Suprapubic skin (tissue), 4 donors: Measurements from ENCODE around the gene GTF2H4. TPM values are rescaled to one million over a fixed set of nuclear protein-coding genes. Genes with fewer than 3 reads are reported as not detected.
"Not testable (repeated sequence)": the region's sequence is repeated elsewhere in the genome, so short reads cannot be mapped to it uniquely, and the experiment has no call there.

Source experiments
- DNase-seq, 2 donors: peaks; one replicate each; pipeline ENCODE4 v3.0.0-alpha.2; 2019; ENCODE audit warnings: low spot score in 2 of 2
- H3K27ac ChIP-seq: fragments of 200-600 bp; sonication (generic); one replicate; pipeline ENCODE4 v1.5.1; 2019
- H3K27me3 ChIP-seq: fragments of 200-600 bp; sonication (generic); one replicate; pipeline ENCODE4 v1.5.1; 2019
- H3K36me3 ChIP-seq: fragments of 200-600 bp; sonication (generic); one replicate; pipeline ENCODE4 v1.5.1; 2019
- H3K4me1 ChIP-seq: fragments of 200-600 bp; sonication (generic); one replicate; pipeline ENCODE4 v1.5.1; 2019
- H3K4me3 ChIP-seq: fragments of 200-600 bp; sonication (generic); one replicate; pipeline ENCODE4 v1.5.1; 2019; ENCODE audit warnings: mild to moderate bottlenecking
- H3K9me3 ChIP-seq: fragments of 200-600 bp; sonication (generic); one replicate; pipeline ENCODE4 v1.5.1; 2019
- EP300 ChIP-seq: sonication (generic); formaldehyde crosslinking; IDR thresholded peaks from one replicate; pipeline ENCODE4 v1.6.1; 2017; ENCODE audit warnings: antibody characterized with exemption
- POLR2A ChIP-seq, 2 donors: fragments of 450-650 bp; IDR thresholded peaks; one replicate each; pipeline ENCODE4 v1.6.1; 2017; ENCODE audit warnings: antibody characterized with exemption in 2 of 2, mild to moderate bottlenecking in 2 of 2, moderate library complexity in 2 of 2
- POLR2AphosphoS5 ChIP-seq, 3 donors: sonication (generic); formaldehyde crosslinking; IDR thresholded peaks; one replicate each; pipeline ENCODE4 v1.6.1; 2017; ENCODE audit warnings: antibody characterized with exemption in 3 of 3
- WGBS: methylation state at CpG from one replicate; pipeline ENCODE4 v1.1.5; 2018; 5-methylcytosine and 5-hydroxymethylcytosine counted together
- total RNA-seq, 4 donors: library from RNA; depleted of rRNA; stranded (reverse); fragments of >200 nt; gene quantifications; one replicate each; pipeline ENCODE4 v1.1.0, GENCODE V29; 2016
- TF ChIP-seq, protein P1 (sequence below), 2 donors: fragments of 200-600 bp in 1 of 2; fragments of 450-650 bp in 1 of 2; sonication (generic) in 1 of 2; IDR thresholded peaks; one replicate each; pipeline ENCODE4 v1.5.1; 2016 to 2019; ENCODE audit warnings: antibody characterized with exemption in 2 of 2, mild to moderate bottlenecking in 1 of 2, moderate library complexity in 1 of 2

The GTF2H4 gene
- 10 to 100 TPM; 10.5 to 33.5 (median 11.3) TPM for total RNA-seq

DNA sequence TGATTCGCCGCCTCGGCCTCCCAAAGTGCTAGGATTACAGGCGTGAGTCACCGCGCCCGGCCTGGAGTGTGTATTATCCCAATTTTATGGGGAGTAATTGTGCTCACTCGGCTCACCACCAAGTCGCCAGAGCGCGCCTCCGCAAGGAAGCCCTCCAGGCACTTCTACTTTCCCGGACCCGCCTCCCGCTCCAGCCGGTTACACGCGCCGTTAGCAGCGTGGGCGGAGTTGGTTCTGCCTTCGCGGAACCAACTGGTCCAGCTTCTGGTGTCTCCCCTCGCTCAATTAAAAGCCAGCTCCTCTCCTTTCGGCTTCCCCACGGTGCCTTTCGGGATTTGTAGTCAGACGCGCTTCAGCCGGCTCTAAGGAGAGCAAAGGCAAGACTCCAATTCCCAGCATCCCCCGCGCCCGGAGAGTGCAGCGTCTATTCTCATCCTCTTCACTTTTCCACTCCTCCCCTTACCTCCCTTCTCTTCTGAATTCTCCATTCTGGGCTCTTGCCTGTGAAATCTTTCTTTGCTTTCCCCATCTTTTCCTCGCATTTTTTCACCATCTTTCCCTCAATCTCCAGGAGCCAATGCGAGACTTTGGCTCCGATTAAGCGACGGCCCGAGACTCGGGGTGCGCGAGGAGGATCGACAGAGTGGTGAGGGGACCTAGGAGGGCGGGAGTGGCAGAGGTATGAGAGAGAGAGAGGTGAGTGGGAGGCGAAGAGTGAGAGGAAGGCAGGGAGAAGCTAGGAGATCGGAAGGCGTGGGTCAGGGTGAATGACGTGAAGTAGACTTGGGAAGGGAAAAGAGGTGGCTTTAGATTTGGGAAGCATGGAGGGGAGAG, at the start of gene GTF2H4:
Gene GTF2H4, plus strand, starts transcription at position 450 of the 834 bp plus-strand sequence.
- peaks cover 27% of the 10 kb centered on the region for H3K36me3 ChIP-seq
- DNase-seq, result peak; percentile 97 to 98
- H3K27me3 ChIP-seq, result no peaks in the 10 kb centered on the region
- no peaks in the 10 kb centered on the region for H3K9me3 ChIP-seq
- peak within 1 kb of the TSS; percentile 9 for H3K27ac ChIP-seq
- WGBS, result under 1% methylated on average over 49 of the region's 49 CpGs
- peaks cover 16% of the 10 kb centered on the region for H3K4me1 ChIP-seq
- TF ChIP-seq, protein P1, sequence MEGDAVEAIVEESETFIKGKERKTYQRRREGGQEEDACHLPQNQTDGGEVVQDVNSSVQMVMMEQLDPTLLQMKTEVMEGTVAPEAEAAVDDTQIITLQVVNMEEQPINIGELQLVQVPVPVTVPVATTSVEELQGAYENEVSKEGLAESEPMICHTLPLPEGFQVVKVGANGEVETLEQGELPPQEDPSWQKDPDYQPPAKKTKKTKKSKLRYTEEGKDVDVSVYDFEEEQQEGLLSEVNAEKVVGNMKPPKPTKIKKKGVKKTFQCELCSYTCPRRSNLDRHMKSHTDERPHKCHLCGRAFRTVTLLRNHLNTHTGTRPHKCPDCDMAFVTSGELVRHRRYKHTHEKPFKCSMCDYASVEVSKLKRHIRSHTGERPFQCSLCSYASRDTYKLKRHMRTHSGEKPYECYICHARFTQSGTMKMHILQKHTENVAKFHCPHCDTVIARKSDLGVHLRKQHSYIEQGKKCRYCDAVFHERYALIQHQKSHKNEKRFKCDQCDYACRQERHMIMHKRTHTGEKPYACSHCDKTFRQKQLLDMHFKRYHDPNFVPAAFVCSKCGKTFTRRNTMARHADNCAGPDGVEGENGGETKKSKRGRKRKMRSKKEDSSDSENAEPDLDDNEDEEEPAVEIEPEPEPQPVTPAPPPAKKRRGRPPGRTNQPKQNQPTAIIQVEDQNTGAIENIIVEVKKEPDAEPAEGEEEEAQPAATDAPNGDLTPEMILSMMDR (IDR thresholded peaks at IDR 0.05), result no peak
- TF ChIP-seq POLR2AphosphoS5 (IDR thresholded peaks at IDR 0.05), result peak in 2 of 3 donors; percentile 41 to 72
- H3K4me3 ChIP-seq, result peak within 1 kb of the TSS; percentile 69

DNA sequence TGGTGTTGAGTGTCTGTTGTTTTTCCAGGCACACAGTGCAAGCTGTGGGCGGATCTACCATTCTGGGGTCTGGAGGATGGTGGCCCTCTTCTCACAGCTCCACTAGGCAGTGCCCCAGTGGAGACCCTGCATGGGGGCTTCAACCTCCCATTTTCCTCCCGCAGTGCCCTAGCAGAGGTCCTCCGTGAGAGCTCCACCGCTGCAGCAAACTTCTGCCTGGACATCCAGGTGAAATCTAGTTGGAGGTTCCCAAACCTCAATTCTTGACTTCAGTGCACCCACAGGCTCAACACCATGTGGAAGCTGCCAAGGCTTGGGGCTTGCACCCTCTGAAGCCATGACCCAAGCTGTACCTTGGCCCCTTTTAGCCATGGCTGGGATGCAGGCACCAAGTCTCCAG, 48.3 kb upstream of the GTF2H4 start:
- not testable (repeated sequence) for H3K9me3 ChIP-seq, H3K27ac ChIP-seq, H3K4me1 ChIP-seq, H3K27me3 ChIP-seq, H3K36me3 ChIP-seq, DNase-seq, H3K4me3 ChIP-seq
- WGBS, result 100% methylated on average over 4 of the region's 4 CpGs

GRCh38 chr6:30861257-30862048, 46.6 kb upstream of the GTF2H4 start:
- H3K27ac ChIP-seq, result no peak overlapping the region
- 87% methylated on average over 3 of the region's 3 CpGs for WGBS
- no peak for DNase-seq
- H3K27me3 ChIP-seq, result peaks cover 3% of the 10 kb centered on the region
- H3K4me1 ChIP-seq, result no peaks in the 10 kb centered on the region
- no peaks in the 10 kb centered on the region for H3K9me3 ChIP-seq
- H3K4me3 ChIP-seq, result no peak overlapping the region
- TF ChIP-seq POLR2A (IDR thresholded peaks at IDR 0.05) (no peak), EP300 (no peak), POLR2AphosphoS5 (IDR thresholded peaks at IDR 0.05) (no peak)
- TF ChIP-seq, protein P1 (IDR thresholded peaks at IDR 0.05), result no peak
- no peaks in the 10 kb centered on the region for H3K36me3 ChIP-seq

DNA sequence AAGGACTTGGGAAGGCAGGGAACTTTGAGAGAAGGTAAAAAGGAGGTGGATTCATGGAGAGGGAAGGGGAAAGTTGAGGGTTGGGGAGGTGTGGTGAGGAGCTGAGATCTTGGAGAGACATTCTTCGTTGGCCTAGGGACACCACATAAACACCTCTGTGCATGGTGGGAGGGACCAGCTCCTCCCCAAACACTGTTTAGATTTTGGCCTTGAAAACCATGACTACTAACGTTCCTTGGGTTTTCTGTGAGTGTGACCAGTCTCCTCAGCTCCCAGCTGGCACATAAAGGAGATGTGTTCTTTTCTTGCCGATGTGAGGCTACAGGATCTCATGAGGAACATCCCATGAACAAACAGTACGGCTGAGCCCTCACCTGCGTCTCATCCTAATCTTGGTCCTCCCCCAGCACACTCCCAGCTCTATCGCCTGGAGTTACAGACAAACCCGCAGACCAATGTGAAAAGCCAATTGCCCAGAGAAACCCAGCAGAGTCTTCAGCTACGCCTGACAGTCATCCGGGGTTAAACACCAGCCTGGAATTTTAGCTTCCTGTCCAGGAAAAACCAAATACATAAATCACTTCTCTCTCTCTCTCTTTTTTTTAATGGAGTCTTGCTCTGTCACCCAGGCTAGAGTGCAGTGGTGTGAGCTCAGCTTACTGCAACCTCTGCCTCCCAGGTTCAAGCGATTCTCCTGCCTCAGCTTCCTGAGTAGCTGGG, 45.7 kb upstream of the GTF2H4 start:
- WGBS, result 77% methylated on average over 10 of the region's 10 CpGs
- TF ChIP-seq, protein P1 (IDR thresholded peaks at IDR 0.05), result no peak
- TF ChIP-seq POLR2A (IDR thresholded peaks at IDR 0.05) (no peak), POLR2AphosphoS5 (IDR thresholded peaks at IDR 0.05) (no peak), EP300 (no peak)

DNA sequence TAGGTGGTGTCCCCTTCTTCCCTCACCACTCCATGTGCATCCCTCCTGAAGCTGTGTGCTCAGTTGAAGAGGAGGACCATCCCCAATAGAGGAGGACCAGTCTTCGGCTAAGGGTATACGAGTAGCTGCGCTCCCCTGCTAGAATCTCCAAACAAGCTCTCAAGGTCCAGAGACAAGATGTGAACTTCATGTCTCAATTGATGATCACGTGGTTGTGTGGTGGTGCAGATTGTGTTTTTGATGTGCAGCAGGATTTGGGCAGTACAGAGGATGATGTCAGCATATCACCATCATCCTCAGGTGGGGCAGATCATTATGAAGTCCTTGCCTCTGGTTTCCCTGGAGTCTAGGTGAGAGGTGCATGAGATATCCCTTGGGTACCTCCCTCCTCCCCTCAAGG, 43.7 kb upstream of the GTF2H4 start:
- H3K9me3 ChIP-seq, result no peaks in the 10 kb centered on the region
- H3K27me3 ChIP-seq, result no peaks in the 10 kb centered on the region
- no peaks in the 10 kb centered on the region for H3K4me1 ChIP-seq
- no peak for DNase-seq
- TF ChIP-seq, protein P1 (IDR thresholded peaks at IDR 0.05), result no peak
- TF ChIP-seq POLR2A (IDR thresholded peaks at IDR 0.05), result no peak
- TF ChIP-seq EP300, result no peak
- no peak for TF ChIP-seq POLR2AphosphoS5 (IDR thresholded peaks at IDR 0.05)
- 96% methylated on average over 4 of the region's 4 CpGs for whole genome bisulfite sequencing
- no peaks in the 10 kb centered on the region for H3K36me3 ChIP-seq
- no peak overlapping the region for H3K4me3 ChIP-seq
- no peak overlapping the region for H3K27ac ChIP-seq

More for the DNA sequence above, 45.7 kb upstream of the GTF2H4 start:
- no peak for DNase-seq
- no peak overlapping the region for H3K27ac ChIP-seq
- no peaks in the 10 kb centered on the region for H3K36me3 ChIP-seq
- no peaks in the 10 kb centered on the region for H3K4me1 ChIP-seq
- H3K9me3 ChIP-seq, result no peaks in the 10 kb centered on the region
- no peak overlapping the region for H3K4me3 ChIP-seq
- no peaks in the 10 kb centered on the region for H3K27me3 ChIP-seq

GRCh38 chr6:30869241-30869749, 38.7 kb upstream of the GTF2H4 start:
- not testable (repeated sequence) for H3K36me3 ChIP-seq, DNase-seq, H3K27me3 ChIP-seq, H3K27ac ChIP-seq, H3K9me3 ChIP-seq, H3K4me3 ChIP-seq, H3K4me1 ChIP-seq
- WGBS, result 45% methylated on average over 12 of the region's 12 CpGs
